H1 (cell line): ENCODE data around the gene SAFB. TPM values are rescaled to one million over a fixed set of nuclear protein-coding genes. Genes with fewer than 3 reads are reported as not detected.

Experiments
- ASH2L ChIP-seq: fragments of 200-600, 300-600 bp; sonication (generic); IDR thresholded peaks from one replicate; pipeline ENCODE4 v1.7.1; 2017; ENCODE audit warnings: low read length
- EZH2 ChIP-seq: fragments of 200-600 bp; sonication (generic); IDR thresholded peaks from 2 replicates; pipeline ENCODE4 v1.7.1; 2012; ENCODE audit warnings: low read depth, mild to moderate bottlenecking, moderate library complexity, low read length, inconsistent platforms; ENCODE audit not compliant: severe bottlenecking
- FOSL1 ChIP-seq: IDR thresholded peaks from 2 replicates; pipeline ENCODE4 v1.6.1; 2011; ENCODE audit warnings: mild to moderate bottlenecking, low read depth, low read length, moderate library complexity; ENCODE audit not compliant: insufficient read depth
- GABPA ChIP-seq: IDR thresholded peaks from 2 replicates; pipeline ENCODE4 v1.6.1; 2011; ENCODE audit warnings: mild to moderate bottlenecking, low read length, moderate library complexity, borderline replicate concordance; ENCODE audit not compliant: insufficient read depth
- POLR2A ChIP-seq, 2 experiments: IDR thresholded peaks; 1 replicate in 1 of 2; 2 replicates in 1 of 2; pipeline ENCODE4 v1.6.1; 2011; ENCODE audit warnings: low read depth in 2 of 2, low read length in 2 of 2, mild to moderate bottlenecking in 2 of 2; ENCODE audit errors: control extremely low read depth in 1 of 2
- RNF2 ChIP-seq: fragments of 200-900, 300-1000 bp; sonication (generic); IDR thresholded peaks from 2 replicates; pipeline ENCODE4 v1.7.1; 2016; ENCODE audit warnings: borderline replicate concordance, low read depth, mild to moderate bottlenecking, antibody characterized with exemption, low read length; ENCODE audit not compliant: poor library complexity, severe bottlenecking; ENCODE audit errors: missing control alignments
- SIN3A ChIP-seq, 2 experiments: IDR thresholded peaks in 1 of 2; conservative IDR thresholded peaks in 1 of 2; 2 replicates each; pipeline ENCODE4 v1.6.1; 2011 to 2012; ENCODE audit warnings: low read length in 2 of 2, improper control_type of control experiment in 1 of 2, low read depth in 1 of 2, mild to moderate bottlenecking in 1 of 2
- polyA plus RNA-seq, 7 experiments: library from polyadenylated mRNA; depleted of rRNA in 3 of 7; stranded (reverse) in 5 of 7; unstranded in 2 of 7; fragments of >200 nt in 5 of 7; fragments of 200-250 nt in 2 of 7; gene quantifications; 1 replicate in 5 of 7; 2 replicates in 1 of 7; 4 replicates in 1 of 7; pipeline versions ENCODE4 v1.2.1 to v1.2.3, GENCODE V29; 2011 to 2013; ENCODE audit warnings: missing spikeins in 2 of 7, mixed read lengths in 2 of 7
- total RNA-seq: library from RNA; stranded (reverse); fragmentation: NEBNext Ultra II Directional; extraction: Animal tissue kit (Norgen Biotek cat#: 25700); gene quantifications from 2 replicates; pipeline ENCODE4 v1.2.1, GENCODE V29; 2021
- TF ChIP-seq, protein P1 (sequence below), 3 experiments: IDR thresholded peaks; 1 replicate in 2 of 3; 2 replicates in 1 of 3; pipeline versions ENCODE4 v1.5.1 to v1.6.1; 2011; ENCODE audit warnings: low read length in 3 of 3, mild to moderate bottlenecking in 3 of 3, inconsistent platforms in 2 of 3, low read depth in 1 of 3, moderate library complexity in 1 of 3; ENCODE audit not compliant: insufficient read depth in 1 of 3; ENCODE audit errors: control extremely low read depth in 1 of 3

Gene SAFB
- total and polyA plus RNA-seq, 2 of the 8 experiments (the other 6 are each of a cell fraction or from before 2014, with no cell fraction given) = 27.0 to 110 TPM

DNA sequence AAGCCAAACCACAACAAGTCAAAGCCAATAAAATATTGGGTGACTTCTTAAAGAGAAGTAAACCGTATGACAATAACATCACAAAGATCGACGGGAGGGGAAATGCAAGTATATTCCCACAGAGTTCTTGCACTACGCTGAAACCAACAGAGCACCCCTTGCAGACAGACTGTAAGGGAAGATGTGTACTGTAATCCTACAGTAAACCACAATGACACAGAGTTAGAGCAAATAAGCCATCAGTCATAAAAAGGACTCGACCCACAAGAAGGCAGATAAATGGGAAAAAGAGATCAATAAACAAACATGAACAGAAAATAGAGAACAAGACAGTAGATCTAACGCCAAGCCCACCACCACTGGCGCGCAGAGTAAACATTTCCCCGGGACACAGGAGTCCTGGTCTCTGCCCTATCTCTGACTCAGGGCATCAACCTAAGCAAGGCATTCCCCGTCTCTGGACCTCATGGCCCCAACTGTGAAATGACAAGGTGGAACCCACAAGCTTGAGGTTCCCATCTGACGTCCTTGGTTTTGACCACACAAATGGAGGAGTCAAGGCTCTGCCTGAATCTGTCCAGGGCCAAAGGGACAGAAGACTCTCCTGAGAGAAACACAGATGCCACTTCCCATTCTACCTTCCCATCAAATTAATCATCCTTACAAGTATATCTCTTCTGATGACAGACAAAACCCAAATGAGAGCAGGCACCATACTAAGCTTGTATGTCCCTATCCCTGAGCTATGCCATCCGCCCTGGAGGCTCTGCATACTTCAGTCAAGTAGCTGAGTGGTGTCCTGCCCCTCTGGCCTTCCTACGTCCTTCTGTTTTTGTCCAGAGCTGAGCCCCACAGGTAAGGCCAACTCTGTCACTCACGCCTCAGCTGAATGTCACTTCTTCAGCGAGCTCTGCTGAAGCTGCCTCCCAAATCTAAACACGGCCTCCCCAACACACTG lies 15.3 kb upstream of the SAFB start (continued):
- TF ChIP-seq SIN3A (conservative IDR thresholded peaks at IDR 0.05 in 1 of 2, IDR thresholded peaks at IDR 0.05 in 1 of 2; ENCODE audit: low read depth in 1 of 2, low read length in 2 of 2) (no peak), RNF2 (no peak), ASH2L (no peak), GABPA (no peak), FOSL1 (no peak), EZH2 (no peak), POLR2A (IDR thresholded peaks at IDR 0.05; ENCODE audit: control extremely low read depth in 1 of 2, low read depth in 2 of 2, low read length in 2 of 2) (no peak)
- TF ChIP-seq, protein P1, sequence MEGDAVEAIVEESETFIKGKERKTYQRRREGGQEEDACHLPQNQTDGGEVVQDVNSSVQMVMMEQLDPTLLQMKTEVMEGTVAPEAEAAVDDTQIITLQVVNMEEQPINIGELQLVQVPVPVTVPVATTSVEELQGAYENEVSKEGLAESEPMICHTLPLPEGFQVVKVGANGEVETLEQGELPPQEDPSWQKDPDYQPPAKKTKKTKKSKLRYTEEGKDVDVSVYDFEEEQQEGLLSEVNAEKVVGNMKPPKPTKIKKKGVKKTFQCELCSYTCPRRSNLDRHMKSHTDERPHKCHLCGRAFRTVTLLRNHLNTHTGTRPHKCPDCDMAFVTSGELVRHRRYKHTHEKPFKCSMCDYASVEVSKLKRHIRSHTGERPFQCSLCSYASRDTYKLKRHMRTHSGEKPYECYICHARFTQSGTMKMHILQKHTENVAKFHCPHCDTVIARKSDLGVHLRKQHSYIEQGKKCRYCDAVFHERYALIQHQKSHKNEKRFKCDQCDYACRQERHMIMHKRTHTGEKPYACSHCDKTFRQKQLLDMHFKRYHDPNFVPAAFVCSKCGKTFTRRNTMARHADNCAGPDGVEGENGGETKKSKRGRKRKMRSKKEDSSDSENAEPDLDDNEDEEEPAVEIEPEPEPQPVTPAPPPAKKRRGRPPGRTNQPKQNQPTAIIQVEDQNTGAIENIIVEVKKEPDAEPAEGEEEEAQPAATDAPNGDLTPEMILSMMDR (IDR thresholded peaks at IDR 0.05; ENCODE audit: control extremely low read depth in 1 of 3, insufficient read depth in 1 of 3, low read depth in 1 of 3, low read length in 3 of 3) = no peak
- TF ChIP-seq, all 59 proteins: peak for 0
